Fibroblast of lung (primary cell): Measurements from ENCODE around the gene STPG4. TPM values are rescaled to one million over a fixed set of nuclear protein-coding genes. Genes with fewer than 3 reads are reported as not detected.

Experiments used
- DNase-seq, 2 donors: peaks; one replicate each; pipeline versions ENCODE4 v3.0.0 to v3.0.0-alpha.2; 2010; ENCODE audit warnings: low read depth in 2 of 2
- H2AFZ ChIP-seq: 2 replicates; pipeline ENCODE4 v1.5.1; 2012; ENCODE audit warnings: low read length, control low read depth, inconsistent platforms
- H3K27ac ChIP-seq: 2 replicates; pipeline ENCODE4 v1.5.1; 2011; ENCODE audit warnings: low read length, control low read depth; ENCODE audit not compliant: insufficient read depth
- H3K27me3 ChIP-seq: 2 replicates; pipeline ENCODE4 v1.5.1; 2011; ENCODE audit warnings: mild to moderate bottlenecking, low read length; ENCODE audit not compliant: control insufficient read depth, insufficient read depth
- H3K36me3 ChIP-seq: 2 replicates; pipeline ENCODE4 v1.5.1; 2011; ENCODE audit warnings: low read length; ENCODE audit not compliant: control insufficient read depth, insufficient read depth
- H3K4me1 ChIP-seq: 2 replicates; pipeline ENCODE4 v1.5.1; 2011; ENCODE audit warnings: low read length; ENCODE audit not compliant: control insufficient read depth, insufficient read depth; ENCODE audit errors: extremely low read depth
- H3K4me2 ChIP-seq: 2 replicates; pipeline ENCODE4 v1.5.1; 2011; ENCODE audit warnings: low read length, control low read depth; ENCODE audit not compliant: insufficient read depth; ENCODE audit errors: extremely low read depth
- H3K4me3 ChIP-seq, 4 experiments: fragments of 200-600 bp in 1 of 4; sonication (generic) in 1 of 4; replicated peaks in 1 of 4; 2 replicates each; pipeline ENCODE4 v1.5.1; 2011 to 2016; ENCODE audit warnings: low read length in 4 of 4, low read depth in 3 of 4, mild to moderate bottlenecking in 3 of 4, control low read depth in 2 of 4, inconsistent platforms in 1 of 4, mixed read lengths in 1 of 4; ENCODE audit not compliant: insufficient read depth in 1 of 4; ENCODE audit errors: control extremely low read depth in 1 of 4
- H3K79me2 ChIP-seq: 2 replicates; pipeline ENCODE4 v1.5.1; 2012; ENCODE audit warnings: mild to moderate bottlenecking, low read length, inconsistent platforms; ENCODE audit not compliant: control insufficient read depth, insufficient read depth
- H3K9ac ChIP-seq: 2 replicates; pipeline ENCODE4 v1.5.1; 2011; ENCODE audit warnings: mild to moderate bottlenecking, low read length, control low read depth; ENCODE audit not compliant: insufficient read depth
- H3K9me3 ChIP-seq: 2 replicates; pipeline ENCODE4 v1.5.1; 2012; ENCODE audit warnings: low read depth, low read length; ENCODE audit not compliant: control insufficient read depth, insufficient read depth
- H4K20me1 ChIP-seq: 2 replicates; pipeline ENCODE4 v1.5.1; 2011; ENCODE audit warnings: low read length; ENCODE audit not compliant: control insufficient read depth, insufficient read depth; ENCODE audit errors: extremely low read depth
- EZH2 ChIP-seq: IDR thresholded peaks from 2 replicates; pipeline ENCODE4 v1.5.1; 2012; ENCODE audit warnings: low read length, control low read depth, mild to moderate bottlenecking; ENCODE audit errors: missing control alignments
- polyA plus RNA-seq, 2 donors: library from polyadenylated mRNA; depleted of rRNA in 1 of 2; stranded (reverse) in 1 of 2; unstranded in 1 of 2; fragments of >200 nt; gene quantifications; 2 replicates each; pipeline ENCODE4 v1.2.1, GENCODE V29; 2011 to 2012; ENCODE audit warnings: missing spikeins in 1 of 2
- total RNA-seq: library from RNA; depleted of rRNA; stranded (reverse); fragments of >200 nt; gene quantifications from 2 replicates; pipeline ENCODE4 v1.2.1, GENCODE V29; 2014
- TF ChIP-seq, protein P1 (sequence below), 2 donors: IDR thresholded peaks in 1 of 2; conservative IDR thresholded peaks in 1 of 2; 1 replicate in 1 of 2; 2 replicates in 1 of 2; pipeline ENCODE4 v1.5.1; 2011 to 2012; ENCODE audit warnings: low read length in 2 of 2, control low read depth in 1 of 2, inconsistent platforms in 1 of 2, low read depth in 1 of 2, mild to moderate bottlenecking in 1 of 2

STPG4 gene
- total and polyA plus RNA-seq, 2 donors (not counting 1 experiment from before 2014, with no cell fraction given), result 0.33 TPM; not detected in 1

DNA sequence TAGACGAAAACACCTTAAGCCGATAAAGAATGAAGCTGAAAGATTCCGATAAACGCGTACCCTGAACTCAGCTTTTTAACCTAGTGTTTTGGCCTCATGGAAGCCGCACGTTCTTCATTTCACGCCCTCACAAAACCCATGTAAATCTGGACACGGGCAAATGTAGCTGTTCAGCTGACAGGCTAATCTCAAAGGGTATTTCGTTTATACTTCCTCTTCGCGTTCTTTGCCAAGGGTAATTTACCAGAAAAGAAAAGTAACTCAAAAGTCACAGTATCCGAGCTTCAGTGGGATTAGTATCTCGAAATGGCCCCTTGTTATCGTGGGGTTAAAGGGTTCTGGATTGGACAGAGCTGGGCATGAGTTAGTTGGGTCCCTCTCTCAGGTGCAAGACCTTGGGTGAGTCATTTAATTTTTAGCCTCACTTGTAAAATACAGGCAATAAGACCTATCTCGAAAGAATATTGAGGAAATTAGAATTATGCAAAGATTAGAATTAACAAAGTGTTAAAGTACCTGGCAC is 22.0 kb upstream of the STPG4 start:
- peaks cover 14% of the 10 kb centered on the region for H4K20me1 ChIP-seq
- peaks cover 41% of the 10 kb centered on the region for H3K79me2 ChIP-seq
- H3K4me1 ChIP-seq, result peaks cover 4% of the 10 kb centered on the region
- H3K4me2 ChIP-seq, result peak overlapping the region; percentile 88
- H3K9ac ChIP-seq, result peak overlapping the region; percentile 99
- H2AFZ ChIP-seq, result peak overlapping the region; percentile 6
- DNase-seq, result no peak
- H3K27ac ChIP-seq, result peak overlapping the region; percentile 99
- H3K36me3 ChIP-seq, result peaks cover 3% of the 10 kb centered on the region
- no peak for TF ChIP-seq EZH2
- TF ChIP-seq, protein P1, sequence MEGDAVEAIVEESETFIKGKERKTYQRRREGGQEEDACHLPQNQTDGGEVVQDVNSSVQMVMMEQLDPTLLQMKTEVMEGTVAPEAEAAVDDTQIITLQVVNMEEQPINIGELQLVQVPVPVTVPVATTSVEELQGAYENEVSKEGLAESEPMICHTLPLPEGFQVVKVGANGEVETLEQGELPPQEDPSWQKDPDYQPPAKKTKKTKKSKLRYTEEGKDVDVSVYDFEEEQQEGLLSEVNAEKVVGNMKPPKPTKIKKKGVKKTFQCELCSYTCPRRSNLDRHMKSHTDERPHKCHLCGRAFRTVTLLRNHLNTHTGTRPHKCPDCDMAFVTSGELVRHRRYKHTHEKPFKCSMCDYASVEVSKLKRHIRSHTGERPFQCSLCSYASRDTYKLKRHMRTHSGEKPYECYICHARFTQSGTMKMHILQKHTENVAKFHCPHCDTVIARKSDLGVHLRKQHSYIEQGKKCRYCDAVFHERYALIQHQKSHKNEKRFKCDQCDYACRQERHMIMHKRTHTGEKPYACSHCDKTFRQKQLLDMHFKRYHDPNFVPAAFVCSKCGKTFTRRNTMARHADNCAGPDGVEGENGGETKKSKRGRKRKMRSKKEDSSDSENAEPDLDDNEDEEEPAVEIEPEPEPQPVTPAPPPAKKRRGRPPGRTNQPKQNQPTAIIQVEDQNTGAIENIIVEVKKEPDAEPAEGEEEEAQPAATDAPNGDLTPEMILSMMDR (conservative IDR thresholded peaks at IDR 0.05 in 1 of 2, IDR thresholded peaks at IDR 0.05 in 1 of 2; ENCODE audit: low read depth in 1 of 2, low read length in 2 of 2), result no peak
- H3K9me3 ChIP-seq, result no peaks in the 10 kb centered on the region
- H3K27me3 ChIP-seq, result no peaks in the 10 kb centered on the region
- H3K4me3 ChIP-seq, result peak overlapping the region; percentile 47 to 100 (median 95)

DNA sequence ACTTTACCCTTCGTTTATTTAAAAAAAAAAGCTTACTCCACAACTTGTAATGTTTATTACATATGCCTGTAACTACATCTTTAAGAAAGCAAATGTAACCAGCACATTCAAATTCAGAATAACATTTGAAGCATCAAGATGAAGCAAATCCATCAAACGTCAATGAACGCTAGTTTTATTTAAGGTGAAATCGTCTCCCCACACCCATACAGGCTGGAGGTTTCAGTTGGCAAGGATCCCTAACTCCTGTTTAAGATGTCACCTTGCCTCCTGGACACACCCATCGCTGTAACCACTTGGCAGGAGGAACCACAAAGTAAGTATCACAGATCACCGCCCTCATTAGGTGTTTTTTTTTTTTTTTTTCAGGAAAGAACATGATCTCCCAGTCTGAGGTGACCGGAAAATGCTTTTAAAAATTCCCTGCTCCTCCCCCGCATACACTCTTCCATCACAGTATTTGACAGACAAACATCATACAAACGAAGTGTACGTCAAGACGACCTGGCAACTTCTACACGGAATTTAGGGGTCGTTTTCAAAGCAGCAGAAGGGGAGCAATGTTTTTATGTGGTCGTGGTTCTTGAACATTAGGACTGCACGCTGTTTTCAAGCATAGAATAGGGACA is 19.7 kb upstream of the STPG4 start:
- Histone ChIP-seq H3K4me2 (peak overlapping the region; percentile 89), H3K9ac (peak overlapping the region; percentile 99), H4K20me1 (peaks cover 21% of the 10 kb centered on the region), H3K4me1 (peaks cover 4% of the 10 kb centered on the region), H3K36me3 (peaks cover 4% of the 10 kb centered on the region), H3K4me3 (peak overlapping the region; percentile 95 to 100 (median 98)), H3K79me2 (peaks cover 63% of the 10 kb centered on the region), H3K27ac (peak overlapping the region; percentile 98), H2AFZ (no peak overlapping the region), H3K9me3 (no peaks in the 10 kb centered on the region), H3K27me3 (no peaks in the 10 kb centered on the region)
- peak; percentile 46 to 78 for DNase-seq
- TF ChIP-seq, protein P1 (conservative IDR thresholded peaks at IDR 0.05 in 1 of 2, IDR thresholded peaks at IDR 0.05 in 1 of 2; ENCODE audit: low read depth in 1 of 2, low read length in 2 of 2), result no peak
- no peak for TF ChIP-seq EZH2

DNA sequence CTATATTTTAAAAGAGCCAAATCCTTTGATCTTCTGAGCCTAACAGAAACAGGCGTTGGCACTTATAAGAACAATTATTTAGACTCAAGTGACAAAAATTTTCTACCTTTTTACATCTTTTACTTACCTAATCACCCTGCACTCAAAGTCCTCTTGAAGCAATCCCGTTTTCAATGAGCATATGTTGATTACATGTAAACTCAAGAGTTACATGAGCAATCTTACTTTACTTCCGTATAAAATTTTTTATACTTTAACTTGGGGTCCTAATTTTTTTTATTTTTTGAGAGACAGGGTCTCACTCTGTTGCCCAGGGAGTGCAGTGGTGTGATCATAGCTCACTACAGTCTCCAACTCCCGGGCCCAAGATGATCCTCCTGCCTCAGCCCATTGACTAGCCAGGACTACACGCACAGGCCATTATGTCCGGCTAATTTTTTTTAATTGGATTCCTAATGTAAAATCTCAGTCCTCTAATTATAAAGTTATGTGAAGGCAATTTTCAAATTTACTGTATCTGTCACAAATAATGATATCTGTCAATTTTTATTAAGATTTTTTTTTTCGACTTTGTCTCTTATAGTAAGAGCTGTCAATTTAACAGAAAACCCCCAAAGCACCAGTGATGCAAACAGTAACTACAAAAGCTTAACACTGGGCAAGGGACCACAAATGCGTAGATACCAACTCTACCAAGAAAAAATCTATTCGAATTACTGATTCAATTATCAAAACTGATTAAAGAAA is 19.1 kb upstream of the STPG4 start:
- Histone ChIP-seq H3K4me2 (peak overlapping the region; percentile 89), H3K27me3 (no peaks in the 10 kb centered on the region), H2AFZ (no peak overlapping the region), H3K4me3 (peak overlapping the region; percentile 95 to 100 (median 98)), H3K36me3 (peaks cover 4% of the 10 kb centered on the region), H4K20me1 (peaks cover 21% of the 10 kb centered on the region), H3K79me2 (peaks cover 70% of the 10 kb centered on the region), H3K4me1 (peaks cover 4% of the 10 kb centered on the region), H3K9ac (peak overlapping the region; percentile 99), H3K27ac (peak overlapping the region; percentile 98), H3K9me3 (no peaks in the 10 kb centered on the region)
- no peak for DNase-seq
- TF ChIP-seq, protein P1 (conservative IDR thresholded peaks at IDR 0.05 in 1 of 2, IDR thresholded peaks at IDR 0.05 in 1 of 2; ENCODE audit: low read depth in 1 of 2, low read length in 2 of 2), result no peak
- TF ChIP-seq EZH2, result no peak
